ENCODE measurements around the gene TMEM63B.

GRCh38 chr6:44194326-44194725 lies 67.0 kb downstream of the TMEM63B start:
- no peak for TF ChIP-seq POLR2A (IDR thresholded peaks at IDR 0.05)
- TF ChIP-seq, protein P1, sequence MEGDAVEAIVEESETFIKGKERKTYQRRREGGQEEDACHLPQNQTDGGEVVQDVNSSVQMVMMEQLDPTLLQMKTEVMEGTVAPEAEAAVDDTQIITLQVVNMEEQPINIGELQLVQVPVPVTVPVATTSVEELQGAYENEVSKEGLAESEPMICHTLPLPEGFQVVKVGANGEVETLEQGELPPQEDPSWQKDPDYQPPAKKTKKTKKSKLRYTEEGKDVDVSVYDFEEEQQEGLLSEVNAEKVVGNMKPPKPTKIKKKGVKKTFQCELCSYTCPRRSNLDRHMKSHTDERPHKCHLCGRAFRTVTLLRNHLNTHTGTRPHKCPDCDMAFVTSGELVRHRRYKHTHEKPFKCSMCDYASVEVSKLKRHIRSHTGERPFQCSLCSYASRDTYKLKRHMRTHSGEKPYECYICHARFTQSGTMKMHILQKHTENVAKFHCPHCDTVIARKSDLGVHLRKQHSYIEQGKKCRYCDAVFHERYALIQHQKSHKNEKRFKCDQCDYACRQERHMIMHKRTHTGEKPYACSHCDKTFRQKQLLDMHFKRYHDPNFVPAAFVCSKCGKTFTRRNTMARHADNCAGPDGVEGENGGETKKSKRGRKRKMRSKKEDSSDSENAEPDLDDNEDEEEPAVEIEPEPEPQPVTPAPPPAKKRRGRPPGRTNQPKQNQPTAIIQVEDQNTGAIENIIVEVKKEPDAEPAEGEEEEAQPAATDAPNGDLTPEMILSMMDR (IDR thresholded peaks at IDR 0.05): no peak

Data from heart left ventricle (tissue), 13 donors.